ENCODE results near the gene ATF7IP. TPM values are rescaled to one million over a fixed set of nuclear protein-coding genes. Genes with fewer than 3 reads are reported as not detected.

Gene ATF7IP
- total RNA-seq, 1 experiment from 2014 or later = 172 TPM

DNA sequence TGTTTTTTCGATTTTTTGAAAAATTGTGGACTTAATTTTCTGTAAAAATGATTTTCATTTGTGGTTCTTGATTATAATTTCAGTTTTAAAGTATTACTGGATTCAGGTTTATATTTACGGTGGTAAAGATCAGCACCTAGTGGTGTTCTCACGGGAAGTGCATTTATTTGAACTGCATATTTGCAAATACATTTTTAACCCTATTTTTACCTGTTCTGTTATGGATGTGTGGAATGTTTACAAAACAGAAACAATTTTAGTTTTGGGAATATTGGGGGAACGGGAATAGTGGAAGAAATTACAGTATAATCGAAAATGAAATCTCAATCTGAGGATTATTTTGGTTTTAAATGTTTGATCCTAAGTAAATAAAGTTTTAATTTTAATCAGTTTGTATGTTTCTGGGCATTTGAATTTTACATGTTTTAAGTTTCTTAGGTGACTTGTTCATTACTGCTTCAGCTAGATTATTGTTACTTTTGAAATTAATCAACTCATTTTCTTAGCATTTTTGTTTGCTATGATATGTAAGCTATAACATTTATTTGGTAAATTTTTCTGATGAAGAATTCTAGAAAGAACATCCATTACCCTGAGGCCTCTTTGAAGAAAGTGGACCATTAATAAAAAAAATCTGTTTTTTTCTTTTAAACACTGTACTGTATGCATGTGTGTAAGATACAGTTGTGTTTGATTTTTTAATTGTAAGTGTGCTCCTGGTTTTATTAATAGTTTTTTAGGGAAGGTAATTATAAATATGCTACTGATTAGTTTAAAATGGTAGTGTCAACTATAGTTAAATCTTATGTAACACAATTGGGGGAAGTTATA lies 942 bp downstream of the ATF7IP start:
- no peak overlapping the region for H2BK15ac ChIP-seq (ENCODE audit: low read depth, low read length)
- H3K18ac ChIP-seq (ENCODE audit: insufficient read length, low read depth, low read length) = no peak overlapping the region
- no peak overlapping the region; the same call in 1 of the 2 replicates for H3K4ac ChIP-seq (ENCODE audit: low read depth, low read length)
- H3K79me1 ChIP-seq (ENCODE audit: insufficient read depth, low read depth, low read length, poor library complexity, severe bottlenecking) = no peaks in the 10 kb centered on the region
- TF ChIP-seq, protein P1, sequence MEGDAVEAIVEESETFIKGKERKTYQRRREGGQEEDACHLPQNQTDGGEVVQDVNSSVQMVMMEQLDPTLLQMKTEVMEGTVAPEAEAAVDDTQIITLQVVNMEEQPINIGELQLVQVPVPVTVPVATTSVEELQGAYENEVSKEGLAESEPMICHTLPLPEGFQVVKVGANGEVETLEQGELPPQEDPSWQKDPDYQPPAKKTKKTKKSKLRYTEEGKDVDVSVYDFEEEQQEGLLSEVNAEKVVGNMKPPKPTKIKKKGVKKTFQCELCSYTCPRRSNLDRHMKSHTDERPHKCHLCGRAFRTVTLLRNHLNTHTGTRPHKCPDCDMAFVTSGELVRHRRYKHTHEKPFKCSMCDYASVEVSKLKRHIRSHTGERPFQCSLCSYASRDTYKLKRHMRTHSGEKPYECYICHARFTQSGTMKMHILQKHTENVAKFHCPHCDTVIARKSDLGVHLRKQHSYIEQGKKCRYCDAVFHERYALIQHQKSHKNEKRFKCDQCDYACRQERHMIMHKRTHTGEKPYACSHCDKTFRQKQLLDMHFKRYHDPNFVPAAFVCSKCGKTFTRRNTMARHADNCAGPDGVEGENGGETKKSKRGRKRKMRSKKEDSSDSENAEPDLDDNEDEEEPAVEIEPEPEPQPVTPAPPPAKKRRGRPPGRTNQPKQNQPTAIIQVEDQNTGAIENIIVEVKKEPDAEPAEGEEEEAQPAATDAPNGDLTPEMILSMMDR (conservative IDR thresholded peaks at IDR 0.05) = peak; percentile 57
- no peaks in the 10 kb centered on the region for H3K27me3 ChIP-seq (ENCODE audit: insufficient read depth, low read length)
- H2AFZ ChIP-seq (ENCODE audit: low read length) = no peak overlapping the region
- Mint-ChIP-seq H3K27me3 (ENCODE audit: low read depth) (no peaks in the 10 kb centered on the region), H3K27ac (peak overlapping the region; percentile 94 to 100 (median 97)), H3K36me3 (ENCODE audit: insufficient read depth in 1 of 3, low read depth in 3 of 3) (peaks cover 7 to 22% (median 22%) of the 10 kb centered on the region in 3 experiments), H3K4me3 (peak overlapping the region; percentile 88 to 96), H3K9me3 (peaks cover 5 to 8% of the 10 kb centered on the region in 2 experiments), H3K4me1 (peaks cover 27 to 28% of the 10 kb centered on the region in 2 experiments)
- peak overlapping the region; percentile 3 for H3K4me2 ChIP-seq (ENCODE audit: insufficient read depth, insufficient read length, low read length)
- peak overlapping the region; percentile 88 for H3K9ac ChIP-seq (ENCODE audit: extremely low read depth, insufficient read length, low read length)
- H3T11ph ChIP-seq (ENCODE audit: low read length) = peak overlapping the region; percentile 87
- WGBS (ENCODE audit: extremely low coverage, insufficient read length, low lambda C conversion rate) = no CpG with 5 or more reads among the region's 5 CpGs
- no peak overlapping the region for H3K23ac ChIP-seq (ENCODE audit: insufficient read length, low read depth, low read length)
- no peak overlapping the region for H3K14ac ChIP-seq (ENCODE audit: insufficient read depth, low read length)
- no peak overlapping the region for H2BK20ac ChIP-seq (ENCODE audit: low read depth, low read length, poor library complexity, severe bottlenecking)
- H2BK12ac ChIP-seq (ENCODE audit: insufficient read length, low read depth, low read length) = no peak overlapping the region
- no peaks in the 10 kb centered on the region for H3K9me3 ChIP-seq (ENCODE audit: control insufficient read depth, low read depth, low read length)
- peaks cover 16% of the 10 kb centered on the region; the same call in 1 of the 2 replicates for H3K79me2 ChIP-seq (ENCODE audit: insufficient read depth, low read length)
- no peak for DNase-seq
- H2BK120ac ChIP-seq (ENCODE audit: low read depth, low read length, poor library complexity, severe bottlenecking) = no peak overlapping the region
- no peak overlapping the region for H4K5ac ChIP-seq (ENCODE audit: insufficient read length, low read depth, low read length)
- no peak overlapping the region for H2BK5ac ChIP-seq (ENCODE audit: insufficient read length, low read length)
- no peak overlapping the region for H2AK5ac ChIP-seq (ENCODE audit: insufficient read length, low read length)
- no peaks in the 10 kb centered on the region for H4K20me1 ChIP-seq (ENCODE audit: control insufficient read depth, insufficient read depth, insufficient read length)
- no peaks in the 10 kb centered on the region for H3K4me1 ChIP-seq (ENCODE audit: insufficient read depth, low read length)
- no peak overlapping the region for H4K91ac ChIP-seq (ENCODE audit: insufficient read length, low read depth, low read length)
- no peaks in the 10 kb centered on the region for H3K23me2 ChIP-seq (ENCODE audit: insufficient read length, low read depth, low read length, poor library complexity, severe bottlenecking)
- H3K27ac ChIP-seq (ENCODE audit: insufficient read length, low read depth, low read length) = peak overlapping the region; percentile 84
- no peak overlapping the region for H4K8ac ChIP-seq (replicated peaks; ENCODE audit: insufficient read length, low read depth, low read length)
- no peak overlapping the region for H3K56ac ChIP-seq (ENCODE audit: insufficient read length, low read depth, low read length)
